Mesenchymal stem cell (in vitro differentiated cells and primary cell): ENCODE data around the gene MEI1. TPM values are rescaled to one million over a fixed set of nuclear protein-coding genes. Genes with fewer than 3 reads are reported as not detected.
A peak's percentile ranks its signal among the peaks of the same experiment; 100 is the strongest.

Experiments
- DNase-seq: peaks from one replicate; pipeline ENCODE4 v3.0.0-alpha.2; 2013
- H2AFZ ChIP-seq: one replicate; pipeline ENCODE4 v1.6.1; 2013; ENCODE audit warnings: low read depth, mild to moderate bottlenecking, control low read depth, inconsistent platforms, low read length, moderate library complexity
- H2AK5ac ChIP-seq: 2 replicates; pipeline ENCODE4 v1.6.1; 2013; ENCODE audit warnings: low read length, moderate library complexity, mild to moderate bottlenecking, inconsistent platforms; ENCODE audit not compliant: severe bottlenecking
- H2BK120ac ChIP-seq: one replicate; pipeline ENCODE4 v1.6.1; 2013; ENCODE audit warnings: low read depth, mild to moderate bottlenecking, inconsistent platforms, low read length, moderate library complexity
- H2BK12ac ChIP-seq, 2 experiments: one replicate each; pipeline ENCODE4 v1.6.1; 2013; ENCODE audit warnings: inconsistent platforms in 2 of 2, low read length in 2 of 2, mild to moderate bottlenecking in 2 of 2, moderate library complexity in 2 of 2, control low read depth in 1 of 2
- H2BK15ac ChIP-seq: one replicate; pipeline ENCODE4 v1.6.1; 2013; ENCODE audit warnings: mild to moderate bottlenecking, low read depth, inconsistent platforms; ENCODE audit not compliant: poor library complexity, severe bottlenecking
- H2BK5ac ChIP-seq: 2 replicates; pipeline ENCODE4 v1.6.1; 2013; ENCODE audit warnings: low read depth, mild to moderate bottlenecking, low read length, control low read depth, inconsistent platforms; ENCODE audit not compliant: poor library complexity, severe bottlenecking
- H3K14ac ChIP-seq, 2 experiments: one replicate each; pipeline ENCODE4 v1.6.1; 2013; ENCODE audit warnings: inconsistent platforms in 2 of 2, low read length in 2 of 2, control low read depth in 1 of 2, mild to moderate bottlenecking in 1 of 2, moderate library complexity in 1 of 2
- H3K18ac ChIP-seq, 2 experiments: one replicate each; pipeline ENCODE4 v1.6.1; 2013; ENCODE audit warnings: inconsistent platforms in 2 of 2, low read length in 2 of 2, control low read depth in 1 of 2, low read depth in 1 of 2, mild to moderate bottlenecking in 1 of 2
- H3K23ac ChIP-seq, 2 experiments: one replicate each; pipeline ENCODE4 v1.6.1; 2013; ENCODE audit warnings: inconsistent platforms in 2 of 2, low read length in 2 of 2, mild to moderate bottlenecking in 2 of 2, moderate library complexity in 2 of 2, control low read depth in 1 of 2
- H3K27ac ChIP-seq: 2 replicates; pipeline ENCODE4 v1.5.1; 2013; ENCODE audit warnings: mild to moderate bottlenecking, moderate library complexity, low read length, control low read depth, inconsistent platforms; ENCODE audit not compliant: poor library complexity, severe bottlenecking
- H3K27me3 ChIP-seq, 2 experiments: 2 replicates each; pipeline versions ENCODE4 v1.6.1 to v1.7.0; 2013; ENCODE audit warnings: low read length in 2 of 2, mild to moderate bottlenecking in 2 of 2, moderate library complexity in 2 of 2, control low read depth in 1 of 2, inconsistent platforms in 1 of 2; ENCODE audit not compliant: control insufficient read depth in 1 of 2, insufficient read depth in 1 of 2
- H3K36me3 ChIP-seq, 2 experiments: 2 replicates each; pipeline versions ENCODE4 v1.6.1 to v1.7.0; 2013; ENCODE audit warnings: low read length in 2 of 2, control low read depth in 1 of 2, inconsistent platforms in 1 of 2, low read depth in 1 of 2, mild to moderate bottlenecking in 1 of 2; ENCODE audit not compliant: insufficient read depth in 2 of 2, control insufficient read depth in 1 of 2
- H3K4ac ChIP-seq, 2 experiments: one replicate each; pipeline ENCODE4 v1.6.1; 2013; ENCODE audit warnings: inconsistent platforms in 2 of 2, low read length in 2 of 2, mild to moderate bottlenecking in 2 of 2, moderate library complexity in 2 of 2, control low read depth in 1 of 2, low read depth in 1 of 2
- H3K4me1 ChIP-seq: 2 replicates; pipeline ENCODE4 v1.6.1; 2013; ENCODE audit warnings: low read depth, low read length, control low read depth; ENCODE audit not compliant: control insufficient read depth, insufficient read depth
- H3K4me2 ChIP-seq: 2 replicates; pipeline ENCODE4 v1.6.1; 2013; ENCODE audit warnings: low read length, mild to moderate bottlenecking, inconsistent platforms; ENCODE audit not compliant: poor library complexity, severe bottlenecking
- H3K4me3 ChIP-seq, 2 experiments: 2 replicates each; pipeline versions ENCODE4 v1.5.1 to v1.7.0; 2013; ENCODE audit warnings: low read length in 2 of 2, mild to moderate bottlenecking in 2 of 2, control low read depth in 1 of 2, low read depth in 1 of 2; ENCODE audit not compliant: insufficient read depth in 1 of 2
- H3K79me1 ChIP-seq: replicated peaks from 2 replicates; pipeline ENCODE4 v1.6.1; 2013; ENCODE audit warnings: mild to moderate bottlenecking, control low read depth, low read length, inconsistent platforms; ENCODE audit not compliant: poor library complexity, severe bottlenecking
- H3K9ac ChIP-seq: 2 replicates; pipeline ENCODE4 v1.7.0; 2013; ENCODE audit warnings: mild to moderate bottlenecking, low read length, moderate library complexity
- H3K9me3 ChIP-seq: 2 replicates; pipeline ENCODE4 v1.7.0; 2013; ENCODE audit warnings: mild to moderate bottlenecking, low read length; ENCODE audit not compliant: control insufficient read depth
- H4K8ac ChIP-seq: one replicate; pipeline ENCODE4 v1.6.1; 2013; ENCODE audit warnings: inconsistent platforms, mild to moderate bottlenecking, low read length, moderate library complexity
- H4K91ac ChIP-seq: one replicate; pipeline ENCODE4 v1.6.1; 2013; ENCODE audit warnings: mild to moderate bottlenecking, low read length, inconsistent platforms
- WGBS: methylation state at CpG from one replicate; pipeline ENCODE4 v1.1.7; 2013; ENCODE audit warnings: mixed read lengths; 5-methylcytosine and 5-hydroxymethylcytosine counted together
- polyA plus RNA-seq, 2 experiments: library from polyadenylated mRNA; stranded (reverse); fragments of 200-250 nt; gene quantifications; one replicate each; pipeline ENCODE4 v1.2.3, GENCODE V29; 2013

Gene MEI1
- 0.50 TPM for polyA plus RNA-seq (2013, experiment 1 of 2)
- polyA plus RNA-seq (2013, experiment 2 of 2) = 0.27 TPM

- no peak within 1 kb of the TSS for H2BK12ac ChIP-seq
- H3K9ac ChIP-seq = no peak within 1 kb of the TSS
- WGBS = 95% methylated on average over 67 of the region's 69 CpGs
- H4K91ac ChIP-seq = peak within 1 kb of the TSS; percentile 70
- no peak within 1 kb of the TSS for H3K14ac ChIP-seq
- peak within 1 kb of the TSS in 1 of 2 experiments; percentile 60 for H3K4me3 ChIP-seq
- H3K18ac ChIP-seq = no peak within 1 kb of the TSS
- no peak within 1 kb of the TSS for H3K27ac ChIP-seq
- H2BK120ac ChIP-seq = no peak within 1 kb of the TSS
- no peaks in the 10 kb centered on the region for H3K79me1 ChIP-seq
- no peak for DNase-seq
- H3K36me3 ChIP-seq = peaks cover 0 to 3% of the 10 kb centered on the region in 2 experiments
- H2BK15ac ChIP-seq = peak within 1 kb of the TSS; percentile 54
- no peak within 1 kb of the TSS for H3K23ac ChIP-seq
- no peak within 1 kb of the TSS for H2AFZ ChIP-seq
- H2BK5ac ChIP-seq = no peak within 1 kb of the TSS
- H4K8ac ChIP-seq = no peak within 1 kb of the TSS
- peak within 1 kb of the TSS in 1 of 2 experiments; percentile 27 for H3K4ac ChIP-seq
- H2AK5ac ChIP-seq = no peak within 1 kb of the TSS
- no peak within 1 kb of the TSS for H3K4me2 ChIP-seq
- H3K4me1 ChIP-seq = peaks cover 10% of the 10 kb centered on the region
- H3K27me3 ChIP-seq = no peaks in the 10 kb centered on the region
- no peaks in the 10 kb centered on the region for H3K9me3 ChIP-seq
Observed at GRCh38 chr22:41699264-41700107, at the start of gene MEI1. Gene MEI1, plus strand, starts transcription at chr22:41699503. Its CDS starts 36 bp downstream, at chr22:41699539.

GRCh38 chr22:41650229-41650628 is 49.1 kb upstream of the MEI1 start:
- H3K9me3 ChIP-seq = no peaks in the 10 kb centered on the region
- WGBS = 100% methylated on average over 1 of the region's 1 CpG
- H3K27ac ChIP-seq = no peak overlapping the region
- H3K79me1 ChIP-seq = peaks cover 31% of the 10 kb centered on the region
- no peak overlapping the region for H2BK12ac ChIP-seq
- H3K14ac ChIP-seq = no peak overlapping the region
- H2BK5ac ChIP-seq = no peak overlapping the region
- H3K4me1 ChIP-seq = peaks cover 1% of the 10 kb centered on the region
- peaks cover 72 to 90% of the 10 kb centered on the region in 2 experiments for H3K36me3 ChIP-seq
- no peak overlapping the region for H2BK120ac ChIP-seq
- H2BK15ac ChIP-seq = no peak overlapping the region
- H3K27me3 ChIP-seq = no peaks in the 10 kb centered on the region
- no peak overlapping the region for H3K4me3 ChIP-seq
- no peak overlapping the region for H3K18ac ChIP-seq
- no peak overlapping the region for H2AFZ ChIP-seq
- no peak overlapping the region for H3K4me2 ChIP-seq
- no peak overlapping the region for H4K8ac ChIP-seq
- H3K4ac ChIP-seq = no peak overlapping the region
- H4K91ac ChIP-seq = no peak overlapping the region
- H2AK5ac ChIP-seq = no peak overlapping the region
- DNase-seq = no peak
- no peak overlapping the region for H3K9ac ChIP-seq
- no peak overlapping the region for H3K23ac ChIP-seq

- Histone ChIP-seq H3K4me2 (no peak overlapping the region), H3K36me3 (peaks cover 73 to 88% of the 10 kb centered on the region in 2 experiments), H2BK12ac (no peak overlapping the region), H3K79me1 (peaks cover 33% of the 10 kb centered on the region), H3K18ac (no peak overlapping the region), H2BK120ac (no peak overlapping the region), H3K4me3 (no peak overlapping the region), H3K27me3 (no peaks in the 10 kb centered on the region), H2AFZ (no peak overlapping the region), H3K4me1 (peaks cover 1% of the 10 kb centered on the region), H4K91ac (no peak overlapping the region), H3K9me3 (no peaks in the 10 kb centered on the region), H2BK5ac (no peak overlapping the region), H4K8ac (no peak overlapping the region), H3K23ac (no peak overlapping the region), H3K4ac (no peak overlapping the region), H3K14ac (no peak overlapping the region), H2BK15ac (no peak overlapping the region), H2AK5ac (no peak overlapping the region), H3K9ac (no peak overlapping the region), H3K27ac (no peak overlapping the region)
- 97% methylated on average over 11 of the region's 11 CpGs for WGBS
- no peak for DNase-seq
Observed at GRCh38 chr22:41650821-41651220, 48.5 kb upstream of the MEI1 start.

GRCh38 chr22:41654322-41654721 is 45.0 kb upstream of the MEI1 start:
- no peak overlapping the region for H2BK120ac ChIP-seq
- peaks cover 38% of the 10 kb centered on the region for H3K79me1 ChIP-seq
- H3K14ac ChIP-seq = no peak overlapping the region
- H2BK5ac ChIP-seq = no peak overlapping the region
- no peak overlapping the region for H2AFZ ChIP-seq
- no peak overlapping the region for H3K4me2 ChIP-seq
- no peak overlapping the region for H3K9ac ChIP-seq
- no peak overlapping the region for H4K8ac ChIP-seq
- H3K4me1 ChIP-seq = peaks cover 1% of the 10 kb centered on the region
- H2AK5ac ChIP-seq = no peak overlapping the region
- DNase-seq = no peak
- no peaks in the 10 kb centered on the region for H3K27me3 ChIP-seq
- H2BK12ac ChIP-seq = no peak overlapping the region
- no peak overlapping the region for H2BK15ac ChIP-seq
- H3K4me3 ChIP-seq = no peak overlapping the region
- H3K36me3 ChIP-seq = peaks cover 82 to 89% of the 10 kb centered on the region in 2 experiments
- no peaks in the 10 kb centered on the region for H3K9me3 ChIP-seq
- no peak overlapping the region for H3K23ac ChIP-seq
- H3K4ac ChIP-seq = no peak overlapping the region
- 96% methylated on average over 2 of the region's 3 CpGs for WGBS
- no peak overlapping the region for H3K27ac ChIP-seq
- no peak overlapping the region for H4K91ac ChIP-seq
- no peak overlapping the region for H3K18ac ChIP-seq
